ENCODE results near the gene B3GNT7.

The B3GNT7 gene

DNA sequence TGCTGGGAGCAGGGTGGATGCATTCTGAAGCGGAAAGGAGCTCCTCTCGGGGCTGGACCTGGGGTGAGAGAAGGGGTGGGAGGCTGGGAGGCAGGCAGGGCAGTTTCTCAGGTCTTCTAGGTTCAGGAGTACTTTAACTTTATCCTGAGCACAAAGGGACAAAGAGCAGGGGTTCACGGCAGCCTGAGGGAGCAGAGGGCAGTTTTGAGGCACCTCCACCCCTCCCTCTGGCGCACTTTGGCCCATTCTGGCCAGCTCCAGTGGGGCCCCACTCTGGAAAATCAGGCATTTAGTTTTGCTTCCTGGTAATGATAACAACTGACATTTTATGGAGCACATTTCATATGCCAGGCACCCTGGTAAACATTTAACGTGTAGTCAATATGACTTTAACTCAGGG lies 14.3 kb downstream of the B3GNT7 start:
- H3K27me3 Mint-ChIP-seq (ENCODE audit: low read depth, poor library complexity) = peaks cover 16% of the 10 kb centered on the region
- H3K4me3 Mint-ChIP-seq = no peak overlapping the region
- no peak for DNase-seq
- TF ChIP-seq CTCF (IDR thresholded peaks at IDR 0.05) = no peak
- H3K36me3 Mint-ChIP-seq (ENCODE audit: low read depth) = peaks cover 5% of the 10 kb centered on the region
- no peak overlapping the region for H3K27ac Mint-ChIP-seq
- H3K9me3 Mint-ChIP-seq = peaks cover 27% of the 10 kb centered on the region
- H3K4me1 Mint-ChIP-seq = peaks cover 29% of the 10 kb centered on the region

DNA sequence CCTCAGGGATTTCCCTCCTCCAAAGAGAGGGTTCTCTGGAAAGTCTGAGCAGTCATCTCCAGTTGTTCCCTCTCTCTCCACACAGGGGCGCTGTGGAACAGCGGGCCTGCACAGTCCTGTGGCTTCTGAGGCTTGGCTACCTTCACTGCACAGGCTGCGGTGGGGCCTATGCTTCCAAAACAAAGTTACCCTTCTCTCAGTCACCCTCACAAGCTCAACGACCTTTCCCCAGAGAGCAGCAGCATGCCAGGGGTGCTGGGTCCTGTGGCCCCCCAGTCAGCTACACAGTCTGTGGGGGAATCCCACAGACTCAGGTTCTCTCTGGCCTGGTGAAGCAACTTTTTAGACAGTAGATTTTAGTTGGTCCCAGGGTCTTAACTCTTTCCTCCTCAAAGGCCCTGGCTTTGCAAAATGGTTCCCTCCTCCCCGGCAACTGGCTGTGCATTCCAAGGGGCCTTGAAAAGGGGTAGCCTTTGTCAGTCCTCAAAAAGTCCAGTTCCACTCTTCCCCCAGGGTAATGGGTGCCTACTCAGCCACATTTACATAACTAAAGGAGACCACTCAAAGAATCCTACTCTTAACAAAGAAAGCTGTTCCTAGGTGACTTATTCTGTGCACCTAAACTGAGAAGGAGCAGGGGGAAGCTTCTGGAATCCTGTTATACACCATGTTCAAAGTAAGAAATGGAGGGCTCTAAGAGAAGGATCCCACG lies 14.9 kb downstream of the B3GNT7 start:
- TF ChIP-seq CTCF (IDR thresholded peaks at IDR 0.05) = no peak
- Mint-ChIP-seq H3K4me3 (no peak overlapping the region), H3K9me3 (peaks cover 27% of the 10 kb centered on the region)

DNA sequence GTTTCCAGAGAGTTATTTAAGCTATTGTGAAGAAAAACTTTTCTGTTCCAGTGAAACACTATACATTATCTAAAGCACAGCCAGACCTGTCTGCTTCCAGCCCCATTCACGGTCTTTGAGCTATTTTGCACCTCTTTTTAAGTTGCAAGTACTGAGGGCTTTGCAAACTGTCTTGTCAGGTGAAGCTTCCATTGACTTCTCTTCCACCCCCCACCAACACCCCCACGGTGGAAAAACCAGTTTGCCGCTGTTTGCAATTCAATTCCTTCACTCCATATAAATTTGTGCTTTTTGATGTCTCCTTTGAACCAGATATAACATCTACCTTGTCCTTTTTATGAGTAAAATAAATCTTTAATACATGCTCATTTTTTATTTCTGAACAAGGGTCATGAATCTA lies 15.7 kb downstream of the B3GNT7 start:
- Mint-ChIP-seq H3K4me3 (peak overlapping the region; percentile 79), H3K9me3 (peaks cover 27% of the 10 kb centered on the region), H3K36me3 (ENCODE audit: low read depth) (peaks cover 5% of the 10 kb centered on the region), H3K27me3 (ENCODE audit: low read depth, poor library complexity) (peaks cover 19% of the 10 kb centered on the region), H3K4me1 (peaks cover 21% of the 10 kb centered on the region), H3K27ac (no peak overlapping the region)
- no peak for TF ChIP-seq CTCF (IDR thresholded peaks at IDR 0.05)
- DNase-seq = no peak

More for the DNA sequence above, 14.9 kb downstream of the B3GNT7 start:
- no peak for DNase-seq
- Mint-ChIP-seq H3K36me3 (ENCODE audit: low read depth) (peaks cover 5% of the 10 kb centered on the region), H3K27ac (no peak overlapping the region), H3K4me1 (peaks cover 23% of the 10 kb centered on the region), H3K27me3 (ENCODE audit: low read depth, poor library complexity) (peaks cover 19% of the 10 kb centered on the region)

GRCh38 chr2:231411831-231412617 lies 16.5 kb downstream of the B3GNT7 start:
- Mint-ChIP-seq H3K27ac (no peak overlapping the region), H3K9me3 (peaks cover 27% of the 10 kb centered on the region), H3K27me3 (ENCODE audit: low read depth, poor library complexity) (peaks cover 19% of the 10 kb centered on the region), H3K4me3 (peak overlapping the region; percentile 79), H3K4me1 (peaks cover 21% of the 10 kb centered on the region), H3K36me3 (ENCODE audit: low read depth) (peaks cover 5% of the 10 kb centered on the region)
- DNase-seq = peak; percentile 92
- TF ChIP-seq CTCF (IDR thresholded peaks at IDR 0.05) = peak; percentile 86

DNA sequence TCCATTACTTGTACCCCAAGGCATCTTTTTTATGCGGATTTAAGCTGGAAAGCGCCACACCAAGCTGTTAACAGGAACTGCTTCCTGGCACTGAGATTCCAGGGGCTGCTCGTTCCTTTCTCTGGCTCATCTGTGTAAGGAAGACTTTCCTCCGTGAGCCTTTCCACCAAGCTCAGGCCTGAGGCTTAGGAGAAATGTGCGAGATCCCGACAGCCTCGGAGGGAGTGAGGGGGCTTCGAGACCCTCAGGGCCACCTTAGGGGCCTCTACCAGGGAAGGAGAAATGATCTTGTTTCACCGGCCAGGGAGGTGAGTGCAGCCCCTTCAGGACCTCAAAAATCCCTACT lies 17.1 kb downstream of the B3GNT7 start:
- H3K4me3 Mint-ChIP-seq = peak overlapping the region; percentile 79
- peaks cover 27% of the 10 kb centered on the region for H3K9me3 Mint-ChIP-seq
- no peak for DNase-seq
- no peak overlapping the region for H3K27ac Mint-ChIP-seq
- peaks cover 19% of the 10 kb centered on the region for H3K27me3 Mint-ChIP-seq (ENCODE audit: low read depth, poor library complexity)
- TF ChIP-seq CTCF (IDR thresholded peaks at IDR 0.05) = no peak
- peaks cover 21% of the 10 kb centered on the region for H3K4me1 Mint-ChIP-seq
- H3K36me3 Mint-ChIP-seq (ENCODE audit: low read depth) = peaks cover 5% of the 10 kb centered on the region

Data from nephron progenitor cell (in vitro differentiated cells).